22Rv1 (cell line): Measurements from ENCODE around the gene RABL3.
"Not testable (repeated sequence)": the region's sequence is repeated elsewhere in the genome, so short reads cannot be mapped to it uniquely, and the experiment has no call there.

Experiments used
- H3K27ac ChIP-seq: fragments of 450-650 bp; 2 replicates; pipeline ENCODE4 v1.5.1; 2017
- ZFX ChIP-seq: fragments of 450-650 bp; IDR thresholded peaks from 2 replicates; pipeline ENCODE4 v1.6.1; 2017; ENCODE audit warnings: antibody characterized with exemption, borderline replicate concordance
- TF ChIP-seq, protein P1 (sequence below): fragments of 450-650 bp; IDR thresholded peaks from 2 replicates; pipeline ENCODE4 v1.5.1; 2017; ENCODE audit warnings: mild to moderate bottlenecking

The RABL3 gene

DNA sequence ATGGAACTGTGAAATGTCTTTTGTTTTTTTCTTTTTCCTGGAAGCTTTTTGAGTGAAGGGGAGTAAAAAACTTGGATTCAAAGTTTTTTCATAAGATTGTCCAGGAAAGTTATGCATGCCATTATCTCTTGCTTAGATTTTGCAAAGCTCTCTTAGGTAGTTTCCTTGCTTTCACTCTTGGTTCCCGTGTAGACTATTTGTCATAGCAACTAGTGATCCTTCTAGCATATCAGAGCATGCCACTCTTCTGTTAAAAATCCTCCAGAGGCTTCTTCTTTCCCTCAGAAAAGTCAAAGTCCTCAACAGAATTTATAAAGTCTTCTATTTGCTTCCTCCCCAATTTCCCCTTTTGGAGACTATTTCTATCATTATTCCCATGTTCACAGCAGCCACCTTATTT, 21.3 kb upstream of the RABL3 start:
- TF ChIP-seq, protein P1, sequence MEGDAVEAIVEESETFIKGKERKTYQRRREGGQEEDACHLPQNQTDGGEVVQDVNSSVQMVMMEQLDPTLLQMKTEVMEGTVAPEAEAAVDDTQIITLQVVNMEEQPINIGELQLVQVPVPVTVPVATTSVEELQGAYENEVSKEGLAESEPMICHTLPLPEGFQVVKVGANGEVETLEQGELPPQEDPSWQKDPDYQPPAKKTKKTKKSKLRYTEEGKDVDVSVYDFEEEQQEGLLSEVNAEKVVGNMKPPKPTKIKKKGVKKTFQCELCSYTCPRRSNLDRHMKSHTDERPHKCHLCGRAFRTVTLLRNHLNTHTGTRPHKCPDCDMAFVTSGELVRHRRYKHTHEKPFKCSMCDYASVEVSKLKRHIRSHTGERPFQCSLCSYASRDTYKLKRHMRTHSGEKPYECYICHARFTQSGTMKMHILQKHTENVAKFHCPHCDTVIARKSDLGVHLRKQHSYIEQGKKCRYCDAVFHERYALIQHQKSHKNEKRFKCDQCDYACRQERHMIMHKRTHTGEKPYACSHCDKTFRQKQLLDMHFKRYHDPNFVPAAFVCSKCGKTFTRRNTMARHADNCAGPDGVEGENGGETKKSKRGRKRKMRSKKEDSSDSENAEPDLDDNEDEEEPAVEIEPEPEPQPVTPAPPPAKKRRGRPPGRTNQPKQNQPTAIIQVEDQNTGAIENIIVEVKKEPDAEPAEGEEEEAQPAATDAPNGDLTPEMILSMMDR = no peak
- TF ChIP-seq ZFX = no peak
- no peak overlapping the region for H3K27ac ChIP-seq

DNA sequence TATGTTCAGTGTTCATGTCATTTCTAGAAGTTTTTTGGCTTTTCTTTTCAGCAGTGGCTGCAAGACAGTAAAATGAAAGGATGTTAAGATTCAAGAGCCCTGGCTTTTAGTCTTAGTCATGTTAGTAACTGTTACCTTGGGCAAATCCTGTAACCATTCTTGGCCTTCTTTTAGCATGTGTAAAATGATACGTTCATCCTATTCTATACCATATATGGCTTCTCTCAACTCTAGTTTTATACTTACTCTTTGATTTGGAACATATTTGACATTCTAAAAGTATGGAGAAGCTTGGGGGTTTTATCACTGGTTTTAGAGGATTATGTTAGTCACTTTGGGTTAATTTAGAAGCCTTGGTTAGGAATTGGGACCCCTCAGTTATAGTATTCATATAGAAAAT, 20.3 kb upstream of the RABL3 start:
- TF ChIP-seq, protein P1 = no peak
- TF ChIP-seq ZFX = no peak
- H3K27ac ChIP-seq = no peak overlapping the region

DNA sequence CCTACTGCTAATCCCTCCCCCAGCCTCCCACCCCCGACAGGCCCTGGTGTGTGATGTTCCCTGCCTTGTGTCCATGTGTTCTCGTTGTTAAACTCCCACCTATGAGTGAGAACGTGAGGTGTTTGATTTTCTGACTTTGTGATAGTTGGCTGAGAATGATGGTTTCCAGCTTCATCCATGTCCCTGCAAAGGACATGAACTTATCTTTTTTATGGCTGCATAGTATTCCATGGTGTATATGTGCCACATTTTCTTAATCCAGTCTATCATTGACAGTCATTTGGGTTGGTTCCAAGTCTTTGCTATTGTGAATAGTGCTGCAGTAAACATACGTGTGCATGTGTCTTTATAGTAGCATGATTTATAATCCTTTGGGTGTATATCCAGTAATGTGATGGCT, 16.2 kb upstream of the RABL3 start:
- not testable (repeated sequence) for H3K27ac ChIP-seq

GRCh38 chr3:120756061-120756460, 13.7 kb upstream of the RABL3 start:
- no peak overlapping the region for H3K27ac ChIP-seq
- TF ChIP-seq ZFX = no peak
- TF ChIP-seq, protein P1 = no peak

- no peak overlapping the region for H3K27ac ChIP-seq
- TF ChIP-seq ZFX = no peak
- TF ChIP-seq, protein P1 = no peak
These were observed 11.5 kb upstream of the RABL3 start for GRCh38 chr3:120753810-120754209.

GRCh38 chr3:120752865-120753264, 10.5 kb upstream of the RABL3 start:
- H3K27ac ChIP-seq = no peak overlapping the region
- TF ChIP-seq ZFX = no peak
- TF ChIP-seq, protein P1 = no peak

DNA sequence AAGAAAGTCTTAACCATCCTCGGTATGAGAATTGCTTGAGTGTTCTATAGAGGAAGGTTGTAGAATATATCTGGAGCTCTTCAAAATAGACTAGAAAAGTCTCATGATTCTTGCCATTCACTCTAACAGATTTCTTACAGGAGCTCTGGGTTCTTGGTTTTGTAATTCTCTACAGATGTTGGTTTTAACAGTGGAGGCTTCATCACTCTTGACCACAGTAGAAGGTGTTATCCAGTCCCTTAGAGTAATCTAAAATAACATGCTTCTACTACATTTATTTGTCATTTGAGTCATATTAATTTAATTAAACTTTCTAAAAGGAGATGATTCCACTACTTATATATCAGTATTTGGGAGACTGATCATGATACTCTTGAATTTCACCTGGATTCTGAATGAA, 9.9 kb upstream of the RABL3 start:
- TF ChIP-seq ZFX = no peak
- TF ChIP-seq, protein P1 = no peak
- H3K27ac ChIP-seq = no peak overlapping the region

- no peak for TF ChIP-seq ZFX
- TF ChIP-seq, protein P1 = no peak
- no peak overlapping the region for H3K27ac ChIP-seq
These were observed 7.5 kb upstream of the RABL3 start for GRCh38 chr3:120749843-120750242.
